ENCODE results near the gene ZCCHC7.

Gene ZCCHC7

GRCh38 chr9:37350486-37351190 is 230.3 kb downstream of the ZCCHC7 start:
- in situ Hi-C loops (cut with MboI; ENCODE audit: low pct_unique_long_range_greater_than_20kb, low sequenced_read_pairs, unreplicated experiment): no loop called here
- TF ChIP-seq, protein P1, sequence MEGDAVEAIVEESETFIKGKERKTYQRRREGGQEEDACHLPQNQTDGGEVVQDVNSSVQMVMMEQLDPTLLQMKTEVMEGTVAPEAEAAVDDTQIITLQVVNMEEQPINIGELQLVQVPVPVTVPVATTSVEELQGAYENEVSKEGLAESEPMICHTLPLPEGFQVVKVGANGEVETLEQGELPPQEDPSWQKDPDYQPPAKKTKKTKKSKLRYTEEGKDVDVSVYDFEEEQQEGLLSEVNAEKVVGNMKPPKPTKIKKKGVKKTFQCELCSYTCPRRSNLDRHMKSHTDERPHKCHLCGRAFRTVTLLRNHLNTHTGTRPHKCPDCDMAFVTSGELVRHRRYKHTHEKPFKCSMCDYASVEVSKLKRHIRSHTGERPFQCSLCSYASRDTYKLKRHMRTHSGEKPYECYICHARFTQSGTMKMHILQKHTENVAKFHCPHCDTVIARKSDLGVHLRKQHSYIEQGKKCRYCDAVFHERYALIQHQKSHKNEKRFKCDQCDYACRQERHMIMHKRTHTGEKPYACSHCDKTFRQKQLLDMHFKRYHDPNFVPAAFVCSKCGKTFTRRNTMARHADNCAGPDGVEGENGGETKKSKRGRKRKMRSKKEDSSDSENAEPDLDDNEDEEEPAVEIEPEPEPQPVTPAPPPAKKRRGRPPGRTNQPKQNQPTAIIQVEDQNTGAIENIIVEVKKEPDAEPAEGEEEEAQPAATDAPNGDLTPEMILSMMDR (IDR thresholded peaks at IDR 0.05; ENCODE audit: extremely low read depth, insufficient read depth, missing control alignments): no peak
- DNase-seq (ENCODE audit: low spot score): no peak

DNA sequence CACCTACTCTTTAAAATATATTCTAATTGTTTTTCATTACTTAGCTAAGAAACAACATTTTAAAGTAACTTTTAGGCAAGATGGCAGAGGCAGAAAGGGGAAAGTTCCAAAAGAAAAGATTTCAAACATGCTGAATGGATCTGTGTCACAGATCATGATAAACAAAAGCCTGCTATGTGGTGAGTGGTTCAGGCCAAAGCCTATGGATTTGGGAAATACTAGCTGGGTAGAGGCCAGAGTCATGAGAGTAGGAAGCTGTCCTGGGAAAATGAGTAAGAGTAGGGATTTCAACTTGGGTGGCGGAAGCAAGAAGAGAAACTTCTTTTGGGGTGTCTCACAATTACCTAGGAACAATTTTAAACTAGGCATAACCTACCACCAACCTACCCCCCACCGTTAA is 233.4 kb downstream of the ZCCHC7 start:
- in situ Hi-C loops (cut with MboI; ENCODE audit: low pct_unique_long_range_greater_than_20kb, low sequenced_read_pairs, unreplicated experiment): no loop called here
- TF ChIP-seq, protein P1 (IDR thresholded peaks at IDR 0.05; ENCODE audit: extremely low read depth, insufficient read depth, missing control alignments): no peak
- no peak for DNase-seq (ENCODE audit: low spot score)

GRCh38 chr9:37362430-37362829 is 242.1 kb downstream of the ZCCHC7 start:
- no peak for DNase-seq (ENCODE audit: low spot score)
- in situ Hi-C loops (cut with MboI; ENCODE audit: low pct_unique_long_range_greater_than_20kb, low sequenced_read_pairs, unreplicated experiment): no loop called here
- TF ChIP-seq, protein P1 (IDR thresholded peaks at IDR 0.05; ENCODE audit: extremely low read depth, insufficient read depth, missing control alignments): no peak

- TF ChIP-seq, protein P1 (IDR thresholded peaks at IDR 0.05; ENCODE audit: extremely low read depth, insufficient read depth, missing control alignments): no peak
- in situ Hi-C loops (cut with MboI; ENCODE audit: low pct_unique_long_range_greater_than_20kb, low sequenced_read_pairs, unreplicated experiment): no loop called here
- DNase-seq (ENCODE audit: low spot score): no peak
Measured at GRCh38 chr9:37363124-37363523, 242.8 kb downstream of the ZCCHC7 start.

GRCh38 chr9:37364136-37364535 is 243.8 kb downstream of the ZCCHC7 start:
- TF ChIP-seq, protein P1 (IDR thresholded peaks at IDR 0.05; ENCODE audit: extremely low read depth, insufficient read depth, missing control alignments): no peak
- DNase-seq (ENCODE audit: low spot score): no peak
- in situ Hi-C loops (cut with MboI; ENCODE audit: low pct_unique_long_range_greater_than_20kb, low sequenced_read_pairs, unreplicated experiment): no loop called here

DNA sequence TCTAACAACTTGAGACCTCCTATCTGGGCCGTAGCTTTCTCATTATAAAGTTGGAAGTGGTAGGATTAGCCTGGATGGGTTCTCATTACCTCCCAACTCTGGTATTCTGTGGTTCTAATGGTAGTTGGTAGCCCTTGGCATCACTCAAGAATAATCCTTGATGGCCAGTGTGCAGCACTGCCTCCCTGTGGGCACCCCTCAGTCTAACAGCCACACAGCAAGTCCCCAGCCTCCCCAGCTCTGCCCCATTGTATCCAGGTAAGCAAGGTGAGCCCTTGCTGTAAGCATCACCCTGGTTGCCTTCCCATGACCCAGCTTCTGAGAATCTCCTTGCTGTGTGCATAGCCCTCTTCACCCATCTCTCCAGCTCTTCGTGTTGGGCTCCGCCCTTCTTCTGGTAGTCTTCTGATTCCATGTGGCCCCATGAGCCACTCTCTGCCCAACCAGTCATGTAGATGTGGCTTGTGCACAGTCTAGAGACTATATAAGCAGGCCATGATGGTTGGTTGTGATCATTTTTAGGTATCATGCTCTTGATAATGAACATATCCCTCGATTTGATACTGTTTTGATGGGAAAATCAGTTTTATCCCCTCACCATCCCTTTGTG is 244.5 kb downstream of the ZCCHC7 start:
- DNase-seq (ENCODE audit: low spot score): no peak
- in situ Hi-C loops (cut with MboI; ENCODE audit: low pct_unique_long_range_greater_than_20kb, low sequenced_read_pairs, unreplicated experiment): no loop called here
- TF ChIP-seq, protein P1 (IDR thresholded peaks at IDR 0.05; ENCODE audit: extremely low read depth, insufficient read depth, missing control alignments): peak; percentile 57
